ENCODE results near the gene ITGB6.

The ITGB6 gene

GRCh38 chr2:160245614-160246155, 45.6 kb upstream of the ITGB6 start:
- Histone ChIP-seq H3K36me3 (ENCODE audit: control insufficient read depth in 1 of 2, insufficient read depth in 2 of 2, low read depth in 1 of 2, low read length in 2 of 2) (no peaks in the 10 kb centered on the region), H3K23ac (ENCODE audit: low read length in 2 of 2) (no peak overlapping the region), H3K27me3 (ENCODE audit: control insufficient read depth in 1 of 2, insufficient read depth in 1 of 2, low read length in 2 of 2) (no peaks in the 10 kb centered on the region), H3K4me1 (ENCODE audit: control insufficient read depth, insufficient read depth, low read depth, low read length) (peaks cover 7% of the 10 kb centered on the region), H2BK15ac (ENCODE audit: low read depth, poor library complexity, severe bottlenecking) (peak overlapping the region; percentile 30), H2BK120ac (ENCODE audit: low read depth, low read length) (no peak overlapping the region), H3K9ac (ENCODE audit: low read length) (no peak overlapping the region), H3K18ac (ENCODE audit: low read depth in 1 of 2, low read length in 2 of 2) (no peak overlapping the region), H4K8ac (ENCODE audit: low read length) (no peak overlapping the region), H3K27ac (ENCODE audit: low read length, poor library complexity, severe bottlenecking) (peak overlapping the region; percentile 93), H2AK5ac (ENCODE audit: low read length, severe bottlenecking) (no peak overlapping the region), H3K14ac (ENCODE audit: low read length in 2 of 2) (no peak overlapping the region), H2BK12ac (ENCODE audit: low read length in 2 of 2) (peak overlapping the region in 1 of 2 experiments; percentile 39), H2AFZ (ENCODE audit: low read depth, low read length) (no peak overlapping the region), H3K79me1 (replicated peaks; ENCODE audit: low read length, poor library complexity, severe bottlenecking) (peaks cover 6% of the 10 kb centered on the region), H3K4me2 (ENCODE audit: low read length, poor library complexity, severe bottlenecking) (no peak overlapping the region), H3K4ac (ENCODE audit: low read depth in 1 of 2, low read length in 2 of 2) (no peak overlapping the region), H3K9me3 (ENCODE audit: control insufficient read depth, low read length) (no peaks in the 10 kb centered on the region), H2BK5ac (ENCODE audit: low read depth, low read length, poor library complexity, severe bottlenecking) (peak overlapping the region; percentile 33), H4K91ac (ENCODE audit: low read length) (no peak overlapping the region), H3K4me3 (ENCODE audit: insufficient read depth in 1 of 2, low read depth in 1 of 2, low read length in 2 of 2) (no peak overlapping the region)
- DNase-seq, result no peak
- 96% methylated on average over 5 of the region's 5 CpGs for WGBS

GRCh38 chr2:160242893-160243564, 43.0 kb upstream of the ITGB6 start:
- Histone ChIP-seq H3K4me3 (ENCODE audit: insufficient read depth in 1 of 2, low read depth in 1 of 2, low read length in 2 of 2) (no peak overlapping the region), H3K79me1 (replicated peaks; ENCODE audit: low read length, poor library complexity, severe bottlenecking) (peaks cover 2% of the 10 kb centered on the region), H2BK12ac (ENCODE audit: low read length in 2 of 2) (no peak overlapping the region), H3K4ac (ENCODE audit: low read depth in 1 of 2, low read length in 2 of 2) (no peak overlapping the region), H2BK5ac (ENCODE audit: low read depth, low read length, poor library complexity, severe bottlenecking) (peak overlapping the region; percentile 22), H3K18ac (ENCODE audit: low read depth in 1 of 2, low read length in 2 of 2) (peak overlapping the region in 1 of 2 experiments; percentile 35), H4K8ac (ENCODE audit: low read length) (no peak overlapping the region), H3K36me3 (ENCODE audit: control insufficient read depth in 1 of 2, insufficient read depth in 2 of 2, low read depth in 1 of 2, low read length in 2 of 2) (no peaks in the 10 kb centered on the region), H3K9me3 (ENCODE audit: control insufficient read depth, low read length) (no peaks in the 10 kb centered on the region), H3K9ac (ENCODE audit: low read length) (no peak overlapping the region), H3K23ac (ENCODE audit: low read length in 2 of 2) (no peak overlapping the region), H3K14ac (ENCODE audit: low read length in 2 of 2) (no peak overlapping the region), H3K27me3 (ENCODE audit: control insufficient read depth in 1 of 2, insufficient read depth in 1 of 2, low read length in 2 of 2) (no peaks in the 10 kb centered on the region), H4K91ac (ENCODE audit: low read length) (no peak overlapping the region), H3K4me1 (ENCODE audit: control insufficient read depth, insufficient read depth, low read depth, low read length) (peaks cover 7% of the 10 kb centered on the region), H2BK120ac (ENCODE audit: low read depth, low read length) (no peak overlapping the region), H2BK15ac (ENCODE audit: low read depth, poor library complexity, severe bottlenecking) (no peak overlapping the region), H3K4me2 (ENCODE audit: low read length, poor library complexity, severe bottlenecking) (no peak overlapping the region), H2AK5ac (ENCODE audit: low read length, severe bottlenecking) (peak overlapping the region; percentile 84), H3K27ac (ENCODE audit: low read length, poor library complexity, severe bottlenecking) (peak overlapping the region; percentile 93), H2AFZ (ENCODE audit: low read depth, low read length) (no peak overlapping the region)
- DNase-seq, result no peak
- WGBS, result 78% methylated on average over 3 of the region's 3 CpGs

GRCh38 chr2:160241251-160242137, 41.4 kb upstream of the ITGB6 start:
- no peak overlapping the region for H3K18ac ChIP-seq (ENCODE audit: low read depth in 1 of 2, low read length in 2 of 2)
- H3K9ac ChIP-seq (ENCODE audit: low read length), result no peak overlapping the region
- H4K91ac ChIP-seq (ENCODE audit: low read length), result no peak overlapping the region
- H3K27me3 ChIP-seq (ENCODE audit: control insufficient read depth in 1 of 2, insufficient read depth in 1 of 2, low read length in 2 of 2), result no peaks in the 10 kb centered on the region
- H3K79me1 ChIP-seq (replicated peaks; ENCODE audit: low read length, poor library complexity, severe bottlenecking), result peaks cover 2% of the 10 kb centered on the region
- no peak overlapping the region for H3K4me3 ChIP-seq (ENCODE audit: insufficient read depth in 1 of 2, low read depth in 1 of 2, low read length in 2 of 2)
- H2BK5ac ChIP-seq (ENCODE audit: low read depth, low read length, poor library complexity, severe bottlenecking), result peak overlapping the region; percentile 93
- no peak overlapping the region for H2AFZ ChIP-seq (ENCODE audit: low read depth, low read length)
- H3K36me3 ChIP-seq (ENCODE audit: control insufficient read depth in 1 of 2, insufficient read depth in 2 of 2, low read depth in 1 of 2, low read length in 2 of 2), result no peaks in the 10 kb centered on the region
- no peak overlapping the region for H2BK12ac ChIP-seq (ENCODE audit: low read length in 2 of 2)
- peak overlapping the region; percentile 88 for H2AK5ac ChIP-seq (ENCODE audit: low read length, severe bottlenecking)
- H3K4ac ChIP-seq (ENCODE audit: low read depth in 1 of 2, low read length in 2 of 2), result peak overlapping the region in 1 of 2 experiments; percentile 49
- peak; percentile 88 for DNase-seq
- no peak overlapping the region for H3K14ac ChIP-seq (ENCODE audit: low read length in 2 of 2)
- H3K9me3 ChIP-seq (ENCODE audit: control insufficient read depth, low read length), result no peaks in the 10 kb centered on the region
- H3K27ac ChIP-seq (ENCODE audit: low read length, poor library complexity, severe bottlenecking), result peak overlapping the region; percentile 93
- H3K23ac ChIP-seq (ENCODE audit: low read length in 2 of 2), result no peak overlapping the region
- H4K8ac ChIP-seq (ENCODE audit: low read length), result no peak overlapping the region
- H3K4me2 ChIP-seq (ENCODE audit: low read length, poor library complexity, severe bottlenecking), result no peak overlapping the region
- peaks cover 6% of the 10 kb centered on the region for H3K4me1 ChIP-seq (ENCODE audit: control insufficient read depth, insufficient read depth, low read depth, low read length)
- WGBS, result 60% methylated on average over 4 of the region's 4 CpGs
- H2BK120ac ChIP-seq (ENCODE audit: low read depth, low read length), result no peak overlapping the region
- H2BK15ac ChIP-seq (ENCODE audit: low read depth, poor library complexity, severe bottlenecking), result no peak overlapping the region

GRCh38 chr2:160239436-160239835, 39.4 kb upstream of the ITGB6 start:
- Histone ChIP-seq H3K4me3 (ENCODE audit: insufficient read depth in 1 of 2, low read depth in 1 of 2, low read length in 2 of 2) (no peak overlapping the region), H3K4me2 (ENCODE audit: low read length, poor library complexity, severe bottlenecking) (no peak overlapping the region), H3K36me3 (ENCODE audit: control insufficient read depth in 1 of 2, insufficient read depth in 2 of 2, low read depth in 1 of 2, low read length in 2 of 2) (no peaks in the 10 kb centered on the region), H4K91ac (ENCODE audit: low read length) (no peak overlapping the region), H3K23ac (ENCODE audit: low read length in 2 of 2) (no peak overlapping the region), H2AK5ac (ENCODE audit: low read length, severe bottlenecking) (peak overlapping the region; percentile 95), H3K14ac (ENCODE audit: low read length in 2 of 2) (no peak overlapping the region), H2BK12ac (ENCODE audit: low read length in 2 of 2) (no peak overlapping the region), H4K8ac (ENCODE audit: low read length) (no peak overlapping the region), H3K27ac (ENCODE audit: low read length, poor library complexity, severe bottlenecking) (no peak overlapping the region), H2BK120ac (ENCODE audit: low read depth, low read length) (no peak overlapping the region), H2BK15ac (ENCODE audit: low read depth, poor library complexity, severe bottlenecking) (no peak overlapping the region), H3K9me3 (ENCODE audit: control insufficient read depth, low read length) (no peaks in the 10 kb centered on the region), H3K79me1 (replicated peaks; ENCODE audit: low read length, poor library complexity, severe bottlenecking) (peaks cover 2% of the 10 kb centered on the region), H3K4me1 (ENCODE audit: control insufficient read depth, insufficient read depth, low read depth, low read length) (peaks cover 4% of the 10 kb centered on the region), H3K27me3 (ENCODE audit: control insufficient read depth in 1 of 2, insufficient read depth in 1 of 2, low read length in 2 of 2) (no peaks in the 10 kb centered on the region), H2AFZ (ENCODE audit: low read depth, low read length) (no peak overlapping the region), H3K9ac (ENCODE audit: low read length) (no peak overlapping the region), H3K18ac (ENCODE audit: low read depth in 1 of 2, low read length in 2 of 2) (no peak overlapping the region), H2BK5ac (ENCODE audit: low read depth, low read length, poor library complexity, severe bottlenecking) (no peak overlapping the region), H3K4ac (ENCODE audit: low read depth in 1 of 2, low read length in 2 of 2) (no peak overlapping the region)
- WGBS, result 84% methylated on average over 4 of the region's 5 CpGs
- no peak for DNase-seq
